ENCODE results near the gene ABTB1.

- TF ChIP-seq POLR2A (IDR thresholded peaks at IDR 0.05; ENCODE audit: low read depth, low read length): no peak
- no peak for TF ChIP-seq TAF1 (IDR thresholded peaks at IDR 0.05; ENCODE audit: low read depth, low read length)
- no peak for TF ChIP-seq POLR2AphosphoS5 (IDR thresholded peaks at IDR 0.05; ENCODE audit: low read depth, low read length)
- no peak for TF ChIP-seq SPI1 (IDR thresholded peaks at IDR 0.05; ENCODE audit: low read depth, low read length)
- no peak for TF ChIP-seq PAX5 (IDR thresholded peaks at IDR 0.05; ENCODE audit: insufficient read depth, low read length, severe bottlenecking)
Measured at GRCh38 chr3:127714866-127715265, 42.1 kb downstream of the ABTB1 start.

Measured in GM12891 (cell line).